Psoas muscle (tissue), 8 donors: Measurements from ENCODE around the gene CCDC191. TPM values are rescaled to one million over a fixed set of nuclear protein-coding genes. Genes with fewer than 3 reads are reported as not detected.

ENCODE experiments used
- ATAC-seq, 4 donors: fragments of 200-7000 bp; cut with Tn5 transposase; one replicate each; pipeline ENCODE4 v1.9.1; 2020; ENCODE audit warnings: moderate library complexity in 3 of 4, mild to moderate bottlenecking in 2 of 4
- DNase-seq, 2 donors: peaks; one replicate each; pipeline ENCODE4 v3.0.0-alpha.2; 2020
- H3K27ac ChIP-seq: fragments of 200-600 bp; one replicate; pipeline ENCODE4 v1.8.0; 2022
- H3K27me3 ChIP-seq, 3 donors: fragments of 200-600 bp in 1 of 3; one replicate each; pipeline versions ENCODE4 v1.6.1 to v1.8.0; 2013 to 2022; ENCODE audit warnings: low read length in 2 of 3, mild to moderate bottlenecking in 2 of 3, moderate library complexity in 1 of 3; ENCODE audit not compliant: insufficient read depth in 3 of 3
- H3K36me3 ChIP-seq, 2 donors: fragments of 200-600 bp in 1 of 2; one replicate each; pipeline versions ENCODE4 v1.6.1 to v1.8.0; 2013 to 2022; ENCODE audit warnings: low read depth in 1 of 2, mild to moderate bottlenecking in 1 of 2, moderate library complexity in 1 of 2; ENCODE audit not compliant: insufficient read depth in 1 of 2
- H3K4me1 ChIP-seq: fragments of 200-600 bp; one replicate; pipeline ENCODE4 v1.8.0; 2022
- H3K4me3 ChIP-seq: fragments of 200-600 bp; one replicate; pipeline ENCODE4 v1.8.0; 2022; ENCODE audit warnings: mild to moderate bottlenecking
- H3K9me3 ChIP-seq: fragments of 200-600 bp; one replicate; pipeline ENCODE4 v1.8.0; 2022
- CTCF ChIP-seq: fragments of 200-600 bp; IDR thresholded peaks from one replicate; pipeline ENCODE4 v1.8.0; 2022; ENCODE audit warnings: antibody characterized with exemption
- WGBS, 3 donors: extraction: QIAGEN DNeasy Blood & Tissue Kit; methylation state at CpG; one replicate each; pipeline versions ENCODE4 v1.1.6 to v1.1.7; 2013; 5-methylcytosine and 5-hydroxymethylcytosine counted together
- intact Hi-C, 2 donors: fragments of 100-400 bp; cut with DNase I; formaldehyde crosslinking; loops; one replicate each; pipeline versions ENCODE4 v1.11.0 to v1.14.2; 2022
- polyA plus RNA-seq, 3 donors: library from polyadenylated mRNA; stranded (reverse); fragments of 200-250 nt; gene quantifications; one replicate each; pipeline ENCODE4 v1.2.3, GENCODE V29; 2013
- total RNA-seq, 4 donors: library from RNA; stranded (reverse); fragmentation: NEBNext Ultra II Directional in 2 of 4; extraction: Animal tissue kit (Norgen Biotek cat#: 25700) in 2 of 4; gene quantifications; one replicate each; pipeline versions ENCODE4 v1.2.1 to v1.2.4, GENCODE V29; 2021 to 2023
- donor health status: healthy with polysubstance abuse.
- donor health status: DM: no; HTN: no; CAD: no; lungs with moderate emphysema.
- donor health status: Bipolar disorder and iron deficiency.
- donor health status: healthy.
- donor health status: DM: yes; HTN: yes; CAD: no.
- donor health status: DM: no; HTN: no; CAD: no.
- donor health status: DM: no; HTN: no; CAD: no.
- donor health status: DM: yes; HTN: yes; CAD: no.

CCDC191 gene
- total and polyA plus RNA-seq, 7 donors = 0.34 to 1.2 (median 0.65) TPM

DNA sequence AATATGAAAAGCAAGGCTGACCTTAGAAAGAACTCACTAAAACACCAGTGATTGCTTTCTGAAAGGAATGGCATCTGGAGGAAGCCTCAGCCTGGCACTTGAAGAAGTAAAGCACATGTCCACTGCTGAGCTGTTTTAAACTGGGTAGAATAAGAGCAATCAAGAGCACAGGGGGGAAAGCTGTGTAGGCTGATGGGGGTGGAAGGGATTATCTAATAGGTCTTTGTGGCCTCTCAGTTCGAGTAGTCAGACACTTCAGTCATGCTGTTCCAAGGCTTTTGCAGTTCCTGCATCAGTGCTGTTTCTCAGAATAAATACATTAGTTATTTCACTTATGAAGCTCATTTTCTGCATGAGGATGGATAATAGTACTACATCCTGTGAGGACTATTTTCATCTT lies 22.6 kb downstream of the CCDC191 start:
- H3K27me3 ChIP-seq = no peaks in the 10 kb centered on the region
- WGBS, 3 donors = 56 to 71% (median 68%) methylated on average over 1 of the region's 1 CpG
- no peak for ATAC-seq
- H3K9me3 ChIP-seq = no peaks in the 10 kb centered on the region
- no peak overlapping the region for H3K4me3 ChIP-seq
- intact Hi-C loops = no loop called here
- TF ChIP-seq CTCF = no peak
- H3K36me3 ChIP-seq = peaks cover 0 to 25% of the 10 kb centered on the region in 2 donors
- H3K27ac ChIP-seq = no peak overlapping the region
- no peaks in the 10 kb centered on the region for H3K4me1 ChIP-seq
- no peak for DNase-seq

GRCh38 chr3:114026331-114026730 lies 30.0 kb downstream of the CCDC191 start:
- intact Hi-C loops = no loop called here
- H3K27ac ChIP-seq = no peak overlapping the region
- no peak for DNase-seq
- ATAC-seq = no peak
- no peaks in the 10 kb centered on the region for H3K36me3 ChIP-seq
- WGBS, 3 donors = 67 to 75% (median 71%) methylated on average over 2 of the region's 2 CpGs
- no peaks in the 10 kb centered on the region for H3K4me1 ChIP-seq
- no peak overlapping the region for H3K4me3 ChIP-seq
- no peak for TF ChIP-seq CTCF
- H3K9me3 ChIP-seq = no peaks in the 10 kb centered on the region
- H3K27me3 ChIP-seq = no peaks in the 10 kb centered on the region

GRCh38 chr3:114025451-114025850 lies 30.9 kb downstream of the CCDC191 start:
- no peak for TF ChIP-seq CTCF
- Histone ChIP-seq H3K27me3 (no peaks in the 10 kb centered on the region), H3K9me3 (no peaks in the 10 kb centered on the region), H3K4me1 (no peaks in the 10 kb centered on the region), H3K27ac (no peak overlapping the region), H3K4me3 (no peak overlapping the region), H3K36me3 (no peaks in the 10 kb centered on the region)
- ATAC-seq = no peak
- intact Hi-C loops = no loop called here
- 88 to 96% (median 90%) methylated on average over 2 of the region's 2 CpGs for WGBS, 3 donors
- no peak for DNase-seq

- no peak for TF ChIP-seq CTCF
- Histone ChIP-seq H3K36me3 (no peaks in the 10 kb centered on the region), H3K4me3 (no peak overlapping the region), H3K27me3 (no peaks in the 10 kb centered on the region), H3K9me3 (no peaks in the 10 kb centered on the region), H3K4me1 (no peaks in the 10 kb centered on the region), H3K27ac (no peak overlapping the region)
- intact Hi-C loops = no loop called here
- ATAC-seq (no peak), DNase-seq (no peak)
- 61 to 70% (median 65%) methylated on average over 4 of the region's 4 CpGs for WGBS, 3 donors
These were observed 34.1 kb downstream of the CCDC191 start for GRCh38 chr3:114022145-114022802.

DNA sequence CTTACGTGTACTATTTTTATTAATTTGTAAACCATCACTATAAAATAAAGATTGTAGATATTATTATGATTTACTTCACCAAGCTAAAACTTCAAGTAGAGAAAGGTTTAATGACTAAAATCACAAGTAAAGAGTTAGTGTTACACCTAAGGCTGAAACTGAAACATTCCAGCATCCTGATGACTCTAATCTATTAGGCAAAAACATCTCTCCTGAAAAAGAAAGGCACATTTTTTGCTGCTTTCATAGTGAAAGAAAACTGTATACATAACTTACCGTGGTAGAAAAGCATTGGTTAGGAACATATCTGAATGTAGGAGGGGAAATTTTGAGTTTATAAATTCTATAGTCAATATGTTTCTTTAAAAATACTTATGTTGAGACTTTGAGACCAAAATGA lies 35.4 kb downstream of the CCDC191 start:
- no peak overlapping the region for H3K4me3 ChIP-seq
- DNase-seq (no peak), ATAC-seq (no peak)
- intact Hi-C loops = no loop called here
- H3K27me3 ChIP-seq = no peaks in the 10 kb centered on the region
- no peaks in the 10 kb centered on the region for H3K36me3 ChIP-seq
- WGBS, 3 donors = 91 to 93% (median 92%) methylated on average over 2 of the region's 2 CpGs
- H3K27ac ChIP-seq = no peak overlapping the region
- H3K9me3 ChIP-seq = no peaks in the 10 kb centered on the region
- no peak for TF ChIP-seq CTCF
- H3K4me1 ChIP-seq = no peaks in the 10 kb centered on the region
